Posterior cingulate gyrus (tissue), 11 donors: ENCODE results near the gene CAPN9.
"Not testable (repeated sequence)": the region's sequence is repeated elsewhere in the genome, so short reads cannot be mapped to it uniquely, and the experiment has no call there.

Source experiments
- DNase-seq, 10 donors: peaks; one replicate each; pipeline versions ENCODE4 v3.0.0 to v3.0.0-alpha.2; 2020 to 2021; ENCODE audit warnings: mixed read lengths in 3 of 10
- intact Hi-C: fragments of 100-400 bp; cut with DNase I; formaldehyde crosslinking; loops from one replicate; pipeline ENCODE4 v1.15.1; 2023

CAPN9 gene

DNA sequence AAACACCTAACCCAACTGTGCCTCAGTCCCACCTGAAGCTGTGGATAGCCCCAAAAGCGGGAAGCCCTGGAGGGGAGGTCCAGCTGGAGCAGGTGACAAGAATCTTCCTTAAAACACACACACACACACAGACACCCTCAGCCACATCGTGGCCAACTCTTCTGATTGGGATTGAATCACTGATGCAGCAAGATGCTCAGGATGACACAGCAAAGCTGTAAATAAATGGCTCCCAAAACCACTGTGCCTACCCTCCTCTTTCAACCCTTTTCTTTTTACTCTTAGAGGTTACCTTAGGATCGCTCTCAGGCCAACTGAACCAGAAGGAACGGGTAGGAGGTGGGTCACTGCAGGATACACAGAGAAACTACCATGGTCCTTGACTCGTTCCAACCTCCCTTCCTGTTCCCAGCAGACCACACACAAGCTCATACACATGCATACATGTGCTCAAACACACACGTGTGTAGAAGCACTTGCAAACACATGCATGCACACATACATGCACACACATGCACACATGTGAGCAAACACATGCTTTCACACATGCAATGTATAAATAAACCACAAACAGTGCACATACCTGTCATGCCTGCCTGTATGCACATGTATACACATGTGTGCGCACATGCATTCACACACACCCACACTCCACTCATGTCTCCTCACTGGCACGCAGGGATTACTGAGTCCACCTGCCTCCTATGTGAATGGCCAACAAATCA lies 14.4 kb downstream of the CAPN9 start:
- intact Hi-C loops, result no loop called here
- DNase-seq, result no peak

GRCh38 chr1:230763927-230764591 lies 16.9 kb downstream of the CAPN9 start:
- no peak for DNase-seq
- intact Hi-C loops, result no loop called here

- no peak for DNase-seq
- intact Hi-C loops, result no loop called here
Measured at GRCh38 chr1:230766318-230766717, 19.1 kb downstream of the CAPN9 start.

DNA sequence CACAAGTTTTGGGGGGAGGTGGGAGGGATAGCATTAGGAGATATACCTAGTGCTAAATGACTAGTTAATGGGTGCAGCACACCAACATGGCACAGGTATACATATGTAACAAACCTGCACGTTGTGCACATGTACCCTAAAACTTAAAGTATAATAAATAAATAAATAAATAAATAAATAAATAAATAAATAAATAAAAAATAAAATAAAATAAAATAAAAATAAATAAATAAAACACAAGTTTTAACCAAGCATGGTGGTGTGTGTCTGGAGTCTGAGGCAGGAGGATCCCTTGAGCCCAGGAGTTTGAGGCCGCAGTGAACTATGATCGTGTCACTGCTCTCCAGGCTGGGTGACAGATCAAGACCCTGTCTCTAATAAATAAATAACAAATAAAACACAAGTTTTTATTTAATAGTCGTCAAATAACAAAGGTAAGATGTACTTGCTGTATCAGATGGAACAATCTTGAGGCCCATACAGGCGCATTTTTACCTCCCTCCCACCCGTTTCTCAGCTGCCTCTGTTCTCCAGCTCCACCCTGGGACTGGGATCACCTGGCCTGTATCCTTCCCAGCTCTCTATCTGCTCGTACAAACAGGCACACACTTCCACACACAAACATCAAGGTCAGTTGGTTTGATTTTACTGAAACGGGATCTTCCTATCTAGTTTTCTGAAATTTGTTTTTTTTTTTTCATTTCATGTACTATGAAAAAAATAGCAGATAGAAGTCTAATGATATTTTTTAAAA lies 20.8 kb downstream of the CAPN9 start:
- DNase-seq, intact Hi-C loops: not testable (repeated sequence)

GRCh38 chr1:230768903-230769570 lies 21.8 kb downstream of the CAPN9 start:
- intact Hi-C loops, result no loop called here
- no peak for DNase-seq

DNA sequence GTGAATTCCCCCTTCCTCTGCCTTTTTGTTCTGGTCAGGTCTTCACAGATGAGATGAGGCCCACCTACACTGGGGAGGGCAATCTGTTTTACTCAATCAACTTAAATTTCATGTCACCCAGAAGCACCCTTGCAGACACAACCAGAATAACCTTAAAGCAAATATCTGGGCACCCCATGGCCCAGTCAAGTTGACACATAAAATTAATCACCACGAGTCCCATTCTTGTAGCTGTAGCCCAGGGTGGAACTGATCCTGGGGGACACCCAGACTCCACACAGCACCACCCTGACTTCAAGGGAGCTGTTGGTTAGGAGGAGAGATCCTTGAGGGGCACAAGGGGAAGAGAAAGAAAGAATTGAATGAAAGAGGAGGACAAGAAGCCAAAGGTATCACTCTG lies 23.1 kb downstream of the CAPN9 start:
- intact Hi-C loops, result loop anchor here (10.0 kb wide), 2 partner anchors 66 to 426 kb away; no protein-coding TSS in a partner anchor
- DNase-seq, result no peak

GRCh38 chr1:230771773-230772354 lies 24.7 kb downstream of the CAPN9 start:
- DNase-seq, result no peak
- intact Hi-C loops, result loop anchor here (10.0 kb wide), 2 partner anchors 67 to 427 kb away; no protein-coding TSS in a partner anchor

DNA sequence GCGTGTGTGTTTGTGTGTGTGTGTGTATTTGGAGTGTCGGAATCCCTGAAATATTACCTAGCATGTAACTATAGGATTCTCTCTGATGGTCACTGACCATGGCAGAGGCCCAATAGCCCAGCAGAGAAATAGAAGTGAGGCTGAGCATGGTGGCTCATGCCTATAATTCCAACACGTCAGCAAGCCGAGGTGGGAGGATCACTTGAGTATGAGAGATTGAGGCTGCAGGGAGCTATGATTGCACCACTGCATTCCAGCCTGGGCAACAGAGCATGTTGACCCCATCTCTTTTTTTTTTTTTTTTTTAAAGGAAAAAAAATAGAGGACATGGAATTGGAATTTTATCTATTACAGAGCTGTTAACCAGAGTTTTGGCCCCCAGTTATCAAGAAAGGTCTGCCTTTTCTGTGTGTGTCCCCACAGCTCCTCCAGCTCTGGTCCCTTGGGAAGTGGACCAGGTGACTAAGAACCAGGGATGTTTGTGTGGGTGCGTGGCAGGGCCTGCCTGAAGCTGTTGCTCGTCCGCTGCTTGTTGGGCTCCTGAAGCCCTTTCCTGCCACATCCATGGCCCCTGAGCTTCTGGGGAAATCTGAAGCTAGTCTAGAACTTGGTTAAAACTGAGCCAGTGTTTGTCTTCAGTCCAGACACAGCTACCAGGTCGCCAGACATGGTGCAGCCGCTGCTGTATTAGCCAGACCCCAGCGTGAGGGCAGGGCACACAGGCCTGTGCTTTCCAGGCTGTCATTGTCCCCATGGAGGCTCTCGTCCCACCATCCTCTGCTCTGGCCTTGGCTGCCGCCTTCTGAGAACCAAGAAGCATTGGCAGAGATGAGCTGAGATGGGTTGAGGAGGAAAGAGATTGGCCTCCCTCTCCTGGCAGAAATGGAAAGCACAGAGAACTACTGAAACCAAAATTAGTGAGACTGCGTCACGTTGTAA lies 25.5 kb downstream of the CAPN9 start:
- peak; percentile 57 to 96 (median 76) for DNase-seq
- intact Hi-C loops, result loop anchor here (1.0 to 10.0 kb wide), 3 partner anchors 68 to 428 kb away; partner anchors contain the start of gene COG2

- intact Hi-C loops, result loop anchor here (1.0 to 10.0 kb wide), 3 partner anchors 69 to 429 kb away; partner anchors contain the start of gene COG2
- DNase-seq, result peak in 1 of 10 donors; percentile 29
Measured at GRCh38 chr1:230773396-230774033, 26.3 kb downstream of the CAPN9 start.

GRCh38 chr1:230778916-230779590 lies 31.9 kb downstream of the CAPN9 start:
- intact Hi-C loops, result loop anchor here (10.0 kb wide), 2 partner anchors 74 to 434 kb away; no protein-coding TSS in a partner anchor
- no peak for DNase-seq

- intact Hi-C loops, result no loop called here
- no peak for DNase-seq
Measured at GRCh38 chr1:230781131-230781530, 33.9 kb downstream of the CAPN9 start.

DNA sequence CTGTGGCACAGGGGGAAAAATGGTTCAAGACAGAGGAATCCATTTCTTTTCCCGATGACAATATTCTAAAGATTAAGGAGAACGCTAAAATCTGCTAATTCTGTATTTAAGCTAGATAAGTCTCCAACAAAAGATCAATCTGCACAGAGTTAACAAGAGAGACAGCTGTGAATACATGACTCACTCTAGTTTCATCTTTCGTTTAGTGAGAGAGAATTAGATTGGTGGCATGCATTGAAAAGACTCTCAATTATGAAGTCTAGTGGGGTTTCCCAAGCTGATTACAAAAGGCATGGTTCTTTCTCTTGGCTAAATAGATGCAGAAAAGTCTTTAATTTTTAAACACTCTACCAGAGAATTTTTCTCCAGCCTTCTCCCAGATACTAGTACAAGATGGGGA lies 34.4 kb downstream of the CAPN9 start:
- intact Hi-C loops, result no loop called here
- DNase-seq, result no peak

DNA sequence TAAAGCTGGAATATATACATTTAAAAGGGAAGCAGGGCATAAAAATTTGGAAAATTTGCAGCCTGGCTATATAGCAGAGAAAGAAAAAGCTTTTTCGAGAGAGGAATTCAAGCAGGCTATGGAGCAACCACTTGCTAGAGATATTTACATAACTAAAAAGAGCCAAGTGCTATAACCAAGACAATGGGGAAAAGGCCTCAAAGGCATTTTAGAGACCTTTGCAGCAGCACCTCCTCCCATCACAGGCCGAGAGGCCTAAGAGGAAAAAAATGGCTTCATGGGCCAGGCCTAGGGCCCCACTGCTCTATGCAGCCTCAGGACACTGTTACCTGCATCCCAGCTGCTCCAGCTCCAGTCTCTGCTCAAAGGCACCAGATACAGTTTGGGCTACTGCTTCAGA lies 37.0 kb downstream of the CAPN9 start:
- intact Hi-C loops, result no loop called here
- no peak for DNase-seq

DNA sequence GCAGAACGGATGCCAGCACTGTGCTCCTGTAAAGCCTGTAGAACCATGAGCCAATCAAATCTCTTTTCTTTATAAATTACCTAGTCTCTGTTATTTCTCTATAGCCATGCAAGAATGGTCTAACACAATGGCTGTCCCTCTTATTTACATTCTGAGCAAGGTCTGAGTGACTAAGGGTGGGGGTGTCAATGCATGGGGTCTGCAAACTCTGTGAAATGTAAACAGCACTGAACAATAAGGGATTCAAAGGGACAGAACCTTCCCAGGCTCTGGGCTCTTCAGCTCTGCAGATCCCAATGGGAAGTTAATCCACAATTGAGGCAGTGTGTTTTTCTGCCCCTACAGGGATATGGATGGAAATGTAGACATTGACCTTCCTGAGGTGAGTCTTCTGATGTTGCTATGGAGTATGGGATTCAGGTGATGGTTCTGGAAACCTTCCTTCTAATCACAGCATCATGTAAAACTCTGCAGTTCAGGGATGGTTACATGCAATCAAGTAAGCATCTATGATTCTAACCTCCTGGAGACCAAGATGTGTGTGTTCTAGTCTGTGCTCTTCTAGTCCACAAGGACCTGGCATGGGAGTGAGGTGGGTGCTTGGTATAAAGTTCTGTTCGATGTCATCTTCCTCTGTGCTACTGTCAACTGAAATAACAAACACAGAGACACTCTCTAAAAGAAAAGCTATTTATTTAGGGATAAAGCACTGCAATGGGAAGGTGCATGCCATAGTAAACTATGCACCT lies 38.6 kb downstream of the CAPN9 start:
- no peak for DNase-seq
- intact Hi-C loops, result no loop called here

- intact Hi-C loops, result no loop called here
- DNase-seq, result no peak
Measured at GRCh38 chr1:230786385-230786753, 39.2 kb downstream of the CAPN9 start.

- DNase-seq, result no peak
- intact Hi-C loops, result no loop called here
Measured at GRCh38 chr1:230787471-230787870, 40.3 kb downstream of the CAPN9 start.

- intact Hi-C loops, result no loop called here
Measured at GRCh38 chr1:230788561-230789275, 41.5 kb downstream of the CAPN9 start.

More at GRCh38 chr1:230788561-230789275, 41.5 kb downstream of the CAPN9 start:
- DNase-seq, result peak in 1 of 10 donors; percentile 33
